ENCODE results near the gene LPIN2.
A peak's percentile ranks its signal among the peaks of the same experiment; 100 is the strongest.

The LPIN2 gene

DNA sequence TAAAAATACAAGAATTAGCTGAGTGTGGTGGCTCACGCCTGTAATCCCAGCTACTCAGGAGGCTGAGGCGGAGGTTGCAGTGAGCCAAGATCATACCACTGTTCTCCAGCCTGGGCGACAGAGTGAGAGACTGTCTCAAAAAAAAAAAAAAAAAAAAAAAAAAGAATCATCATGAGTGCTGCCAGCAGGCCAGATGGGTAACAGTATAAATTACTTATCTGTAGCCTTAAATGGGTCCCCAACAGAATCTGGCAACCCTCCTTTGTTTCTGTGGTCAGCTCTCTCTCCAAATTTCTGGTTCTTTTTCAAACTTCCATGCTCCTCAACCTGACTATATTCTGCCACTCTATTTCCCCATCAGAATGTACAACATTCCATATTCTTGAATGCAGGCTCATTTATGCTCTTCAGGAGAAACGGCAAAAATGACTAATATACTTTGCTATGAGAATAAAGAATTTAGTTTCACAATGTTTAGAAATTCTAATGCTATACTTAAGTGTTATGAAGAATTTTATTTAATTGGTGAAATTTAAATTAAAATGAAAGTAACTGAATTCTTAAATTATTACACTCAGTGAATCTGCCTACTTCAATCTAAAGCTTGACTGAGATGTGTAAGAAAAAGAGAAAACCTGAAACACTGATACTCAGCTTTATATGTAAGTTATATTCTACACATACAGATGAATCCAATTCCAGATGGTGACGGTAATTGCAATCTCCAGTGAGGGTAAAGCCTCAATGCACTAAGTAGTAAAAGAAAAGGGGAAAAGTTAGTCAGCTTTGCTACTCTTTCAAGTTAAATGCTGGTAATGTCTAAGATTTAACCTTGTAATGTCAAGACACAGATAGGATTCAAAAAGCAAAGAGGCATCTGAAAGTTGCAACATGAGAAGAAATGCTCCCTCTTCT lies 24.8 kb downstream of the LPIN2 start:
- Histone ChIP-seq H3K27me3 (ENCODE audit: control insufficient read depth in 1 of 2, insufficient read depth in 1 of 2, low read length in 2 of 2) (no peaks in the 10 kb centered on the region), H2AK5ac (ENCODE audit: low read length, severe bottlenecking) (no peak overlapping the region), H3K4me3 (ENCODE audit: insufficient read depth in 1 of 2, low read depth in 1 of 2, low read length in 2 of 2) (peak overlapping the region in 1 of 2 experiments; percentile 38), H2BK5ac (ENCODE audit: low read depth, low read length, poor library complexity, severe bottlenecking) (no peak overlapping the region), H2BK12ac (ENCODE audit: low read length in 2 of 2) (peak overlapping the region in 1 of 2 experiments; percentile 39), H3K4me2 (ENCODE audit: low read length, poor library complexity, severe bottlenecking) (no peak overlapping the region), H4K91ac (ENCODE audit: low read length) (no peak overlapping the region), H2AFZ (ENCODE audit: low read depth, low read length) (no peak overlapping the region), H3K4me1 (ENCODE audit: control insufficient read depth, insufficient read depth, low read depth, low read length) (peaks cover 7% of the 10 kb centered on the region), H2BK120ac (ENCODE audit: low read depth, low read length) (no peak overlapping the region), H3K36me3 (ENCODE audit: control insufficient read depth in 1 of 2, insufficient read depth in 2 of 2, low read depth in 1 of 2, low read length in 2 of 2) (peaks cover 0 to 4% of the 10 kb centered on the region in 2 experiments), H2BK15ac (ENCODE audit: low read depth, poor library complexity, severe bottlenecking) (no peak overlapping the region), H3K9ac (ENCODE audit: low read length) (peak overlapping the region; percentile 56), H3K27ac (ENCODE audit: low read length, poor library complexity, severe bottlenecking) (peak overlapping the region; percentile 59), H3K9me3 (ENCODE audit: control insufficient read depth, low read length) (no peaks in the 10 kb centered on the region), H4K8ac (ENCODE audit: low read length) (no peak overlapping the region), H3K14ac (ENCODE audit: low read length in 2 of 2) (no peak overlapping the region), H3K79me1 (replicated peaks; ENCODE audit: low read length, poor library complexity, severe bottlenecking) (peaks cover 17% of the 10 kb centered on the region), H3K18ac (ENCODE audit: low read depth in 1 of 2, low read length in 2 of 2) (no peak overlapping the region), H3K23ac (ENCODE audit: low read length in 2 of 2) (no peak overlapping the region), H3K4ac (ENCODE audit: low read depth in 1 of 2, low read length in 2 of 2) (no peak overlapping the region)
- peak; percentile 70 for DNase-seq
- WGBS: 63% methylated on average over 3 of the region's 5 CpGs

DNA sequence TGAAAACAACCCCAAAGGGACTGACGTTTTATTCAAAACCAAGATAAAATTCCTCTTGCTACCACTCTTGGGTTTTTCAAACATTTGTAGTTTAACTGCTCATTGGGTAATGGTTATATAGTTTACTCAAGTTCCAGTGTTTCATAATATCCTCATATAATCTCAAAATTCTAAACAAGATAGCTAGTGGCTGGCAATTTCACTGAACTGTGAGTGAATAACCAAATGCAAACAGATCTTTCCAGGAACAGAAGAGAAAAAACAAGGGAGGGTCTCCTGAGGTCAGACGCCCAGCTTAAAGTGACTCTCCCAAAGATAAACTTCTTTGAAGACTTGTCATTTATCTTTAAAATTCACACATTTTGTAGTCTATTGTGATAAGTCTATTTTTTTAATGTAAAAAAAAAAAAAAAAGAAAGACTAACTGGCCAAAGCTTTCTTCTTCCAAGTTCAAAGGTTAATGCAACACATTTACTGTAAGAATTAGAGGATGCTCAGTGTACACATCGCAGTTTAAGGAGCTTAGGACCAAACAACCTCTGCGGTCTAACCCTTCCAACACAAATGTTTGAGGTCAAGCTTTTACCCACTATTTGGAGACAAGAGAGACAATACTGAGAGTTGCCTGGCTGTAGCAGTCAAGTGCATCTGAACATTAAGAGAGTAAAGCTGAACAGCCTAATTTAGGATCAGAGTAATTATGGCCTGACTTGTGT lies 26.6 kb downstream of the LPIN2 start:
- Histone ChIP-seq H2BK5ac (ENCODE audit: low read depth, low read length, poor library complexity, severe bottlenecking) (no peak overlapping the region), H3K27me3 (ENCODE audit: control insufficient read depth in 1 of 2, insufficient read depth in 1 of 2, low read length in 2 of 2) (no peaks in the 10 kb centered on the region), H2AFZ (ENCODE audit: low read depth, low read length) (no peak overlapping the region), H3K79me1 (replicated peaks; ENCODE audit: low read length, poor library complexity, severe bottlenecking) (peaks cover 16% of the 10 kb centered on the region), H3K23ac (ENCODE audit: low read length in 2 of 2) (no peak overlapping the region), H2BK12ac (ENCODE audit: low read length in 2 of 2) (no peak overlapping the region), H2AK5ac (ENCODE audit: low read length, severe bottlenecking) (peak overlapping the region; percentile 59), H2BK120ac (ENCODE audit: low read depth, low read length) (peak overlapping the region; percentile 61), H3K9ac (ENCODE audit: low read length) (no peak overlapping the region), H3K4me1 (ENCODE audit: control insufficient read depth, insufficient read depth, low read depth, low read length) (peaks cover 10% of the 10 kb centered on the region), H3K4ac (ENCODE audit: low read depth in 1 of 2, low read length in 2 of 2) (no peak overlapping the region), H4K8ac (ENCODE audit: low read length) (no peak overlapping the region), H3K18ac (ENCODE audit: low read depth in 1 of 2, low read length in 2 of 2) (peak overlapping the region in 1 of 2 experiments; percentile 75), H3K36me3 (ENCODE audit: control insufficient read depth in 1 of 2, insufficient read depth in 2 of 2, low read depth in 1 of 2, low read length in 2 of 2) (no peaks in the 10 kb centered on the region), H3K4me2 (ENCODE audit: low read length, poor library complexity, severe bottlenecking) (no peak overlapping the region), H2BK15ac (ENCODE audit: low read depth, poor library complexity, severe bottlenecking) (no peak overlapping the region), H3K14ac (ENCODE audit: low read length in 2 of 2) (no peak overlapping the region), H3K4me3 (ENCODE audit: insufficient read depth in 1 of 2, low read depth in 1 of 2, low read length in 2 of 2) (no peak overlapping the region), H3K27ac (ENCODE audit: low read length, poor library complexity, severe bottlenecking) (no peak overlapping the region), H4K91ac (ENCODE audit: low read length) (no peak overlapping the region), H3K9me3 (ENCODE audit: control insufficient read depth, low read length) (no peaks in the 10 kb centered on the region)
- 92% methylated on average over 2 of the region's 4 CpGs for whole genome bisulfite sequencing
- peak; percentile 65 for DNase-seq

DNA sequence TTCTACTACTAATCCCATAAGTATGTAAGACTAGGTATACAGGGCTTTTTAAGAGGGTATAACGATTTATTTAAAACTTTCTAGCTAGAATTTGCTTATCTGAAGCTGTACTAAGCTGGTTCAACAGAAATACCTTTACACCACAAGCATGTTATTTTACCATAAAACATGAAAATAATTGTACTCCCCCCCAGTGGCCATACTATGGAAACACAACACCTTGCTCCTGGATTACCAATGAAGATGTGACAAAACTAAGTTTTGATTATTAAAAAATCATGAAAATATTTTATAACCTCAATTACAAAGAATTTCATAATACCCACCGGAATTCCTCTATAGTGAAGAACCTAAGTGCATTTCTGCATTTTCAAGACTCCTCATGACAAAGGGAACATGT lies 27.3 kb downstream of the LPIN2 start:
- peak; percentile 56 for DNase-seq
- H3K18ac ChIP-seq (ENCODE audit: low read depth in 1 of 2, low read length in 2 of 2): no peak overlapping the region
- H2BK15ac ChIP-seq (ENCODE audit: low read depth, poor library complexity, severe bottlenecking): no peak overlapping the region
- H3K9ac ChIP-seq (ENCODE audit: low read length): peak overlapping the region; percentile 20
- no peak overlapping the region for H3K4me3 ChIP-seq (ENCODE audit: insufficient read depth in 1 of 2, low read depth in 1 of 2, low read length in 2 of 2)
- H2BK12ac ChIP-seq (ENCODE audit: low read length in 2 of 2): no peak overlapping the region
- H3K9me3 ChIP-seq (ENCODE audit: control insufficient read depth, low read length): no peaks in the 10 kb centered on the region
- peaks cover 10% of the 10 kb centered on the region for H3K4me1 ChIP-seq (ENCODE audit: control insufficient read depth, insufficient read depth, low read depth, low read length)
- H2AFZ ChIP-seq (ENCODE audit: low read depth, low read length): no peak overlapping the region
- H3K36me3 ChIP-seq (ENCODE audit: control insufficient read depth in 1 of 2, insufficient read depth in 2 of 2, low read depth in 1 of 2, low read length in 2 of 2): no peaks in the 10 kb centered on the region
- H3K23ac ChIP-seq (ENCODE audit: low read length in 2 of 2): no peak overlapping the region
- H3K14ac ChIP-seq (ENCODE audit: low read length in 2 of 2): no peak overlapping the region
- 88% methylated on average over 1 of the region's 2 CpGs for WGBS
- H3K79me1 ChIP-seq (replicated peaks; ENCODE audit: low read length, poor library complexity, severe bottlenecking): peaks cover 13% of the 10 kb centered on the region
- no peak overlapping the region for H2BK5ac ChIP-seq (ENCODE audit: low read depth, low read length, poor library complexity, severe bottlenecking)
- no peak overlapping the region for H3K4me2 ChIP-seq (ENCODE audit: low read length, poor library complexity, severe bottlenecking)
- no peaks in the 10 kb centered on the region for H3K27me3 ChIP-seq (ENCODE audit: control insufficient read depth in 1 of 2, insufficient read depth in 1 of 2, low read length in 2 of 2)
- H2AK5ac ChIP-seq (ENCODE audit: low read length, severe bottlenecking): no peak overlapping the region
- no peak overlapping the region for H3K4ac ChIP-seq (ENCODE audit: low read depth in 1 of 2, low read length in 2 of 2)
- no peak overlapping the region for H4K91ac ChIP-seq (ENCODE audit: low read length)
- no peak overlapping the region for H4K8ac ChIP-seq (ENCODE audit: low read length)
- H2BK120ac ChIP-seq (ENCODE audit: low read depth, low read length): no peak overlapping the region
- H3K27ac ChIP-seq (ENCODE audit: low read length, poor library complexity, severe bottlenecking): no peak overlapping the region

DNA sequence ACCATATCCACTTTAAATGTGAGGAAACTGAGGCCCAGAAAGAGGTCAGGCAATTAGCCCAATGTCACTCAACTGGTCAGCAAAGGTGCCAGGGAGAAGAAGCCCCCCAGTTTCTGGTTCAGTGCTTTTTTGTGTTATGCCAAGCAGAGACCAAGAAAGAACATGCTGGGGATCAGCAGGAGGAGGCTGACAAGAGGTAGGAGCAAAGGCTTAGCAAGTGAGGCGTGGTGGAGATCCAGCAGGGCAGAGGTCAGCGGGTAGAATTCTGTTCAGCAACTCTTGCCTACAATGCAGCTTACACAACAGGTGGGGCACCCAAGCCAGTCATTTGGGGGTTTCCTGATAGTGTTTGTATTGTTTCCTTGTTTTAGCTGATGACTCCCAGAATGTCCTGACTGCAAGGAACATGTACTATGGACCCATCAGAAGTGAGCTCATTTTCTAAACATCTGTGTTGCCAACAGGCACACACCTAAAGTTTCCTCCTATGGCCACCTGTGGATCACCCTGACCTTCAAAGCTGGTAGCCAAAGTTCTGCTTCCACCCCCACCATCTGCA lies 28.2 kb downstream of the LPIN2 start:
- H2AK5ac ChIP-seq (ENCODE audit: low read length, severe bottlenecking): peak overlapping the region; percentile 98
- H4K8ac ChIP-seq (ENCODE audit: low read length): peak overlapping the region; percentile 88
- H3K18ac ChIP-seq (ENCODE audit: low read depth in 1 of 2, low read length in 2 of 2): peak overlapping the region; percentile 84 to 94
- H4K91ac ChIP-seq (ENCODE audit: low read length): peak overlapping the region; percentile 75
- 83% methylated on average over 2 of the region's 2 CpGs for WGBS
- H2BK15ac ChIP-seq (ENCODE audit: low read depth, poor library complexity, severe bottlenecking): no peak overlapping the region
- peak overlapping the region; percentile 32 to 87 for H3K4ac ChIP-seq (ENCODE audit: low read depth in 1 of 2, low read length in 2 of 2)
- no peak overlapping the region for H2AFZ ChIP-seq (ENCODE audit: low read depth, low read length)
- DNase-seq: peak; percentile 29
- peak overlapping the region in 1 of 2 experiments; percentile 34 for H3K23ac ChIP-seq (ENCODE audit: low read length in 2 of 2)
- peak overlapping the region in 1 of 2 experiments; percentile 48 for H3K14ac ChIP-seq (ENCODE audit: low read length in 2 of 2)
- H3K4me1 ChIP-seq (ENCODE audit: control insufficient read depth, insufficient read depth, low read depth, low read length): peaks cover 15% of the 10 kb centered on the region
- peak overlapping the region; percentile 20 for H3K9ac ChIP-seq (ENCODE audit: low read length)
- H3K9me3 ChIP-seq (ENCODE audit: control insufficient read depth, low read length): no peaks in the 10 kb centered on the region
- peak overlapping the region; percentile 23 for H3K27ac ChIP-seq (ENCODE audit: low read length, poor library complexity, severe bottlenecking)
- H2BK120ac ChIP-seq (ENCODE audit: low read depth, low read length): no peak overlapping the region
- H3K27me3 ChIP-seq (ENCODE audit: control insufficient read depth in 1 of 2, insufficient read depth in 1 of 2, low read length in 2 of 2): no peaks in the 10 kb centered on the region
- peak overlapping the region; percentile 21 for H3K4me2 ChIP-seq (ENCODE audit: low read length, poor library complexity, severe bottlenecking)
- H2BK12ac ChIP-seq (ENCODE audit: low read length in 2 of 2): peak overlapping the region; percentile 21 to 89
- no peak overlapping the region for H2BK5ac ChIP-seq (ENCODE audit: low read depth, low read length, poor library complexity, severe bottlenecking)
- peaks cover 10% of the 10 kb centered on the region for H3K79me1 ChIP-seq (replicated peaks; ENCODE audit: low read length, poor library complexity, severe bottlenecking)
- H3K36me3 ChIP-seq (ENCODE audit: control insufficient read depth in 1 of 2, insufficient read depth in 2 of 2, low read depth in 1 of 2, low read length in 2 of 2): no peaks in the 10 kb centered on the region
- no peak overlapping the region for H3K4me3 ChIP-seq (ENCODE audit: insufficient read depth in 1 of 2, low read depth in 1 of 2, low read length in 2 of 2)
